Loucy (cell line): ENCODE measurements around the gene OLA1.
"Not testable (repeated sequence)": the region's sequence is repeated elsewhere in the genome, so short reads cannot be mapped to it uniquely, and the experiment has no call there.

Experiments
- H2AFZ ChIP-seq: fragments of 200-600 bp; sonication (generic); 2 replicates; pipeline ENCODE4 v1.6.0; 2016; ENCODE audit warnings: antibody characterized with exemption, mild to moderate bottlenecking, low read length, moderate library complexity
- H3F3A ChIP-seq: fragments of 200-600 bp; 2 replicates; pipeline ENCODE4 v1.6.0; 2016; ENCODE audit warnings: antibody characterized with exemption, low read depth, mild to moderate bottlenecking
- H3K27me3 ChIP-seq: fragments of 200-600 bp; sonication (generic); 2 replicates; pipeline ENCODE4 v1.6.1; 2014; ENCODE audit warnings: low read length, mild to moderate bottlenecking; ENCODE audit not compliant: insufficient read depth, poor library complexity, severe bottlenecking
- H3K36me3 ChIP-seq: fragments of 200-600 bp; sonication (generic); 2 replicates; pipeline ENCODE4 v1.6.1; 2016; ENCODE audit warnings: low read length; ENCODE audit not compliant: insufficient read depth
- H3K4me1 ChIP-seq: fragments of 200-600 bp; sonication (generic); 2 replicates; pipeline ENCODE4 v1.5.1; 2014; ENCODE audit warnings: low read length, mild to moderate bottlenecking; ENCODE audit not compliant: insufficient read depth, poor library complexity, severe bottlenecking
- H3K4me2 ChIP-seq: fragments of 200-600 bp; sonication (generic); 2 replicates; pipeline ENCODE4 v1.6.0; 2014; ENCODE audit warnings: antibody characterized with exemption, low read length, low read depth, mild to moderate bottlenecking; ENCODE audit not compliant: poor library complexity, severe bottlenecking
- H3K4me3 ChIP-seq: fragments of 200-600 bp; sonication (generic); 2 replicates; pipeline ENCODE4 v1.5.1; 2014; ENCODE audit warnings: low read length, mild to moderate bottlenecking, mixed read lengths; ENCODE audit not compliant: poor library complexity, severe bottlenecking
- H3K79me2 ChIP-seq: fragments of 200-600 bp; sonication (generic); 2 replicates; pipeline ENCODE4 v1.6.1; 2014; ENCODE audit warnings: low read length; ENCODE audit not compliant: insufficient read depth
- H3K9ac ChIP-seq: fragments of 200-600 bp; sonication (generic); 2 replicates; pipeline ENCODE4 v1.6.0; 2014; ENCODE audit warnings: mild to moderate bottlenecking, low read depth, low read length, moderate library complexity; ENCODE audit not compliant: poor library complexity, severe bottlenecking
- H3K9me2 ChIP-seq: fragments of 200-600 bp; sonication (generic); replicated peaks from 2 replicates; pipeline ENCODE4 v1.6.1; 2016; ENCODE audit warnings: low read depth, low read length, mixed read lengths
- H3K9me3 ChIP-seq: fragments of 200-600 bp; sonication (generic); 2 replicates; pipeline ENCODE4 v1.6.1; 2014; ENCODE audit warnings: mild to moderate bottlenecking, antibody characterized with exemption, low read length, low read depth; ENCODE audit not compliant: insufficient read depth
- H4K20me1 ChIP-seq: fragments of 200-600 bp; sonication (generic); 2 replicates; pipeline ENCODE4 v1.6.0; 2014; ENCODE audit warnings: antibody characterized with exemption, low read length, mild to moderate bottlenecking; ENCODE audit not compliant: insufficient read depth, poor library complexity, severe bottlenecking
- EZH2phosphoT487 ChIP-seq: fragments of 200-600 bp; IDR thresholded peaks from 2 replicates; pipeline ENCODE4 v1.6.1; 2018; ENCODE audit warnings: antibody characterized with exemption, mild to moderate bottlenecking, moderate library complexity, borderline replicate concordance
- TF ChIP-seq, protein P1 (sequence below): fragments of 200-600 bp; sonication (generic); conservative IDR thresholded peaks from 2 replicates; pipeline ENCODE4 v1.5.1; 2014; ENCODE audit warnings: mild to moderate bottlenecking, antibody characterized with exemption, low read length

OLA1 gene

DNA sequence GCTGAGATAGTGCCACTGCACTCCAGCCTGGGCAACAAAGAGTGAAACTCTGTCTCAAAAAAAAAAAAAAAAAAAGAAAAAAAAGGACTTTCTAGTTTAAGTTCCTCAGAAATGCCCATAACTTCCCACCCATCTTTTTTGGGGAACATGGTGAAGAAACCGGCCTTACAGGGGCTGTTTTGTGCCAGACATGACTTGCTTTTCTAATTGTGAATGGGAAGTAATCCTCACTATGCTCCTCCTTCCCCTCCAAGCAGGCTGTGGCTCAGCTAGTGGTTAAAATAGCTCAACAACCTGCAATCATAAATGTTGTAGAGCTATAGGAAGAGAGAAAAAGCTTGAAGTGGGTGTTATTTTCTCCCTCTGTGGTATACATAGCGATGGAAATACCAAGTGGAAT is 34.1 kb upstream of the OLA1 start:
- no peaks in the 10 kb centered on the region for H4K20me1 ChIP-seq
- no peaks in the 10 kb centered on the region for H3K4me1 ChIP-seq
- no peak overlapping the region for H3K4me3 ChIP-seq
- H3K4me2 ChIP-seq = no peak overlapping the region
- H3K27me3 ChIP-seq = no peaks in the 10 kb centered on the region
- TF ChIP-seq, protein P1, sequence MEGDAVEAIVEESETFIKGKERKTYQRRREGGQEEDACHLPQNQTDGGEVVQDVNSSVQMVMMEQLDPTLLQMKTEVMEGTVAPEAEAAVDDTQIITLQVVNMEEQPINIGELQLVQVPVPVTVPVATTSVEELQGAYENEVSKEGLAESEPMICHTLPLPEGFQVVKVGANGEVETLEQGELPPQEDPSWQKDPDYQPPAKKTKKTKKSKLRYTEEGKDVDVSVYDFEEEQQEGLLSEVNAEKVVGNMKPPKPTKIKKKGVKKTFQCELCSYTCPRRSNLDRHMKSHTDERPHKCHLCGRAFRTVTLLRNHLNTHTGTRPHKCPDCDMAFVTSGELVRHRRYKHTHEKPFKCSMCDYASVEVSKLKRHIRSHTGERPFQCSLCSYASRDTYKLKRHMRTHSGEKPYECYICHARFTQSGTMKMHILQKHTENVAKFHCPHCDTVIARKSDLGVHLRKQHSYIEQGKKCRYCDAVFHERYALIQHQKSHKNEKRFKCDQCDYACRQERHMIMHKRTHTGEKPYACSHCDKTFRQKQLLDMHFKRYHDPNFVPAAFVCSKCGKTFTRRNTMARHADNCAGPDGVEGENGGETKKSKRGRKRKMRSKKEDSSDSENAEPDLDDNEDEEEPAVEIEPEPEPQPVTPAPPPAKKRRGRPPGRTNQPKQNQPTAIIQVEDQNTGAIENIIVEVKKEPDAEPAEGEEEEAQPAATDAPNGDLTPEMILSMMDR = no peak
- TF ChIP-seq EZH2phosphoT487 = no peak
- no peak overlapping the region for H3K9ac ChIP-seq
- no peaks in the 10 kb centered on the region for H3F3A ChIP-seq
- no peaks in the 10 kb centered on the region for H3K36me3 ChIP-seq
- H3K79me2 ChIP-seq = no peaks in the 10 kb centered on the region
- no peak overlapping the region for H2AFZ ChIP-seq
- H3K9me3 ChIP-seq = no peaks in the 10 kb centered on the region
- H3K9me2 ChIP-seq = no peaks in the 10 kb centered on the region

DNA sequence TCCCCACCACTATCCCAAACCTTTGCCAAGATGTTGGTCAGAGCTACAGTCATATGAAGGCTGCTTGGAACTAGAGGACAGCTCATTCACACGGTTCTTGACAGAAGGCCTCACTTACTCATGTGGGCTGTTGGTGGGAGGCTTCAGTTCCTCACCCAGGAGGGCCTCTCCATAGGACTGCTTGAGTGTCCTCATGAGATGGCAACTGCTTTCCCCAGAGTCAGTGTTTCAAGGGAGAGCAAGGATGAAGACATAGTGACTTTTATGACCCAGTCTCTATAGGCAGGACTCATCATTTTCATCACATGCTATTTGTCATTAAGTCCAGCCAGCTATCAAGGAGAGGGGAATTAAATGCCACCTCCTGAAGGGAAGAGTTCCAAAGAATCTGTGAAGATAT is 33.4 kb upstream of the OLA1 start:
- H3K79me2 ChIP-seq = no peaks in the 10 kb centered on the region
- no peaks in the 10 kb centered on the region for H4K20me1 ChIP-seq
- no peaks in the 10 kb centered on the region for H3K9me2 ChIP-seq
- TF ChIP-seq EZH2phosphoT487 = no peak
- TF ChIP-seq, protein P1 = no peak
- no peaks in the 10 kb centered on the region for H3K4me1 ChIP-seq
- no peaks in the 10 kb centered on the region for H3F3A ChIP-seq
- no peaks in the 10 kb centered on the region for H3K36me3 ChIP-seq
- no peaks in the 10 kb centered on the region for H3K9me3 ChIP-seq
- no peaks in the 10 kb centered on the region for H3K27me3 ChIP-seq
- no peak overlapping the region for H2AFZ ChIP-seq
- no peak overlapping the region for H3K9ac ChIP-seq
- no peak overlapping the region for H3K4me2 ChIP-seq
- no peak overlapping the region for H3K4me3 ChIP-seq

DNA sequence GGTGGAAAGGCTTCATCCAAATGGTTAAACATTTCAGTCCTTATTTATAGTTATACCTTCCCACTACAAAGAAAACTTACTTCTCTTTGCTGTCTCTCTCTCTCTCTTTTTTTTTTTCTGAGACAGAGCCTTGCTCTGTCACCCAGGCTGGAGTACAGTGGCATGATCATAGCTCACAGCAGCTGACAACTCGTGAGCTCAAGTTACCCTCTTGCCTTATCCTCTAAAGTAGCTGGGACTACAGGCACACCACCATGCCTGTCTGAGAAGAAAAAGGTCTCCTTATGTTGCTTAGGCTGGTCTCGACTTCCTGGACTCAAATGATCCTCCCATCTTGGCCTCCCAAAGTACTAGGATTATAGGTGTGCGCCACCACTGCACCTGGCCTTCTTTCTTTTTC is 32.3 kb upstream of the OLA1 start:
- H3K27me3 ChIP-seq = no peaks in the 10 kb centered on the region
- no peak overlapping the region for H3K9ac ChIP-seq
- H3K36me3 ChIP-seq = no peaks in the 10 kb centered on the region
- no peaks in the 10 kb centered on the region for H3K4me1 ChIP-seq
- no peak overlapping the region for H3K4me3 ChIP-seq
- no peak overlapping the region for H3K4me2 ChIP-seq
- H3K9me3 ChIP-seq = no peaks in the 10 kb centered on the region
- no peaks in the 10 kb centered on the region for H4K20me1 ChIP-seq
- no peaks in the 10 kb centered on the region for H3K9me2 ChIP-seq
- TF ChIP-seq, protein P1 = no peak
- no peak for TF ChIP-seq EZH2phosphoT487
- H3K79me2 ChIP-seq = no peaks in the 10 kb centered on the region
- H3F3A ChIP-seq = no peaks in the 10 kb centered on the region
- no peak overlapping the region for H2AFZ ChIP-seq

DNA sequence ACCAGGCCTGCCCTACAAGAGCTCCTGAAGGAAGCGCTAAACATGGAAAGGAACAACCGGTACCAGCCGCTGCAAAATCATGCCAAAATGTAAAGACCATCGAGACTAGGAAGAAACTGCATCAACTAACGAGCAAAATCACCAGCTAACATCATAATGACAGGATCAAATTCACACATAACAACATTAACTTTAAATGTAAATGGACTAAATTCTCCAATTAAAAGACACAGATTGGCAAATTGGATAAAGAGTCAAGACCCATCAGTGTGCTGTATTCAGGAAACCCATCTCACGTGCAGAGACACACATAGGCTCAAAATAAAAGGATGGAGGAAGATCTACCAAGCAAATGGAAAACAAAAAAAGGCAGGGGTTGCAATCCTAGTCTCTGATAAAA is 21.9 kb upstream of the OLA1 start:
- H2AFZ ChIP-seq, H3K27me3 ChIP-seq, H4K20me1 ChIP-seq, H3K79me2 ChIP-seq, H3F3A ChIP-seq, H3K9me3 ChIP-seq, H3K36me3 ChIP-seq, H3K9me2 ChIP-seq, H3K4me3 ChIP-seq, H3K9ac ChIP-seq, H3K4me1 ChIP-seq, H3K4me2 ChIP-seq: not testable (repeated sequence)
